Glomerular endothelial cell (primary cell): ENCODE data around the gene GNG7. TPM values are rescaled to one million over a fixed set of nuclear protein-coding genes. Genes with fewer than 3 reads are reported as not detected.
"Not testable (repeated sequence)": the region's sequence is repeated elsewhere in the genome, so short reads cannot be mapped to it uniquely, and the experiment has no call there.

ENCODE experiments used
- DNase-seq: peaks from one replicate; pipeline ENCODE4 v3.0.0-alpha.2; 2011; ENCODE audit warnings: low read depth, low spot score; ENCODE audit errors: extremely low read depth
- total RNA-seq: library from RNA; depleted of rRNA; stranded (reverse); fragments of >200 nt; gene quantifications from 2 replicates; pipeline ENCODE4 v1.2.3, GENCODE V29; 2015

GNG7 gene
- total RNA-seq, 1 donor from 2014 or later: 1.3 TPM

DNA sequence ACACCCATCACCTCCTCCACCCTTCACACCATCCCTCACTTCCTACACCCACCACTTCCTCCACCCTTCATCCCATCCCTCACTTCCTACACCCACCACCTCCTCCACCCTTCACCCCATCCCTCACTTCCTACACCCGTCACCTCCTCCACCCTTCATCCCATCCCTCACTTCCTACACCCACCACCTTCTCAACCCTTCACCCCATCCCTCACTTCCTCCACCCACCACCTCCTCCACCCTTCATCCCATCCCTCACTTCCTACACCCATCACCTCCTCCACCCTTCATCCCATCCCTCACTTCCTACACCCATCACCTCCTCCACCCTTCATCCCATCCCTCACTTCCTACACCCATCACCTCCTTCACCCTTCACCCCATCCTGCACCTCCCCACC is 11.6 kb upstream of the GNG7 start:
- not testable (repeated sequence) for DNase-seq

DNA sequence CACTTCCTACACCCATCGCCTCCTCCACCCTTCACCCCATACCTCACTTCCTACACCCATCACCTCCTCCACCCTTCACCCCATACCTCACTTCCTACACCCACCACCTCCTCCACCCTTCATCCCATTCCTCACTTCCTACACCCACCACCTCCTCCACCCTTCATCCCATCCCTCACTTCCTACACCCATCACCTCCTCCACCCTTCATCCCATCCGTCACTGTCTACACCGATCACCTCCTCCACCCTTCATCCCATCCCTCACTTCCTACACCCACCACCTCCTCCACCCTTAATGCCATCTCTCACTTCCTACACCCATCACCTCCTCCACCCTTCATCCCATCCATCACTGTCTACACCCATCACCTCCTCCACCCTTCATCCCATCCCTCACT is 10.7 kb upstream of the GNG7 start:
- DNase-seq: not testable (repeated sequence)

DNA sequence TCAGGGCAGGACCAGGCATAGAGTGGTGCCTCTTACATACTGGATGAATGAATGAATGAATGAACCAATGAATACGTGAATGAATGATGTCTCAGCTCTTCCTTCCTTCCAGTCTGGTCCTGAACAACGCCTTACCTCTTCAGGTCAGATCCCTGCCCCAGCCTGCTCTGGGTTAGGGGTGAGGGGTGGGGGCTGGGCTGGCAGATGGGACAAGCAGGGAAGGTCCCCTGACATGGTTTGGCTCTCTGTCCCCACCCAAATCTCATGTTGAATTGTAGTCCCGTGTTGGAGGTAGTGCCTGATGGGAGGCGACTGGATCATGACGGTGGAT is 9.3 kb upstream of the GNG7 start:
- no peak for DNase-seq

GRCh38 chr19:2711172-2711874 is 8.8 kb upstream of the GNG7 start:
- no peak for DNase-seq

DNA sequence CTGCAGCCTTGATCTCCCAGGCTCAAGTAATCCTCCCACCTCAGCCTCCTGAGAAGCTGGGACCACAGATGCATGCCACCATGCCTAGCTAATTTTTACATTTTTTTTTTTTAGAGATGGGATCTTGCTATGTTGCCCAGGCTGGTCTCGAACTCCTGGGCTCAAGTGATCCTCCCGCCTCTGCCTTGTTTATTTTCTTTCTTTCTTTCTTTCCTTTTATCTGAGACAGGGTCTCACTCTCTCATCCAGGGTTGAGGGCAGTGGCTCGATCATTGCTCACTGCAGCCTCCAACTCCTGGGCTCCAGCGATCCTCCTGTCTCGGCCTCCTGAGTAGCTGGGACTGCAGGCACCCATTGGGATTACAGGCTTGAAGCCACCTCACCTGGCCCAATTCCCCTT is 3.8 kb upstream of the GNG7 start:
- no peak for DNase-seq

DNA sequence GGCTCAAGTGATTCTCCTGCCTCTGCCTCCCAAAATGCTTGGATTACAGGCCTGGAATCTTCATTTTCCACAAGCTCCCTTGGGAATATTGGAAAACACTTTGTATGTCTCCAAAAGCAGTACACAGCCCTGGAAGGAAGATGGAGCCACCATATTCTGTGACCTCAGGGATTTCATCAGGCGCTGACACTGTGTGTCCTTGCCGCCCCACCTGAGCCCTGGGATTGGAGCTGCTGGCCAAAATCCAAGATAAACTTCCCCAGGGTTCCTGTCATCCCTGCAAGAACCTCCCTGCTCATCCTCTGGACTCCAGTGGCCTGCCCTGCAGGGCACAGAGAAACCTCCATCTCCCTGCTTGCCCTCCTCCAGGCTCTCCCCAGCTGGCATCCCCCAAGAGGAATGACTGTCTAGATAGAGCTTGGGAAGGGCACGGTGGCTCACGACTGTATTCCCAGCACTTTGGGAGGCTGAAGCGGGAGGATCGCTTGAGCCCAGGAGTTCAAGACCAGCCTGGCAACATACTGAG is 1.3 kb upstream of the GNG7 start:
- no peak for DNase-seq

GRCh38 chr19:2703077-2703437 is 563 bp upstream of the GNG7 start:
- DNase-seq: no peak

DNA sequence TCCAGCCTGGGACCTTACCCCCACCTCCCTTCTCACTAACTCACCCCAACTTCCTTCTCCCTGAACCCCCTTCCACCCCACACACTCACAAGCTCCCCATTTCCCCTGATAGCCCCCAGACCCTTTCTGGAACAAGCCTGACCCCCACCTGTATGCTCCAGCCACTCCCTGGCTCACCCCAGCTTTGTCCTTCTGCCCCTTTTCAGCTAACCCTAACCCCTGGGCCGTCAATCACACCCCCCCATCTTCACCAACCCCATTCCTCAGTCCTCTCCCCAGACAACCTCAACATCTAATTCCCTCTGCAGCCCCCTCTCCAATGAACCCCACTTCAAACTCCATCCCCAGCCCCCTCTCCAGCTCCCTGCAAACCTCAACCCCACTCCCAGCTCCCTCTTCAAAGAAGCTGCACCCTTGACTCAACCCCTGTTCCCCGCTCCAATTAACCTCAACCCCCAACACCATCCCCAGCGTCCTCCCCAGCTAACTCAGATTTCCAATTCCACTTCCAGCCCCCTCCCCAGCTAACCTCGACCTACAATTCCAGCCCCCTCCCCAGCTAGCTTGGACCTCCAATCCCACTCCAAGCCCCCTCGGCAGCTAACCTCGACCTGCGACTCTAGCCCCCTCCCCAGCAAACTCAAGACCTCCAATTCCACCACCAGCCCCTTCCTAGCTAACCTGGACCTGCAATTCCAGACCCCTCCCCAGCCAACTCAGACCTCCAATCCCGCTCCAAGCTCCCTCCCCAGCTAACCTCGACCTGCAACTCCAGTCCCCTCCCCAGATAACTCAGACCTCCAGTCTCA is 929 bp downstream of the GNG7 start:
- no peak for DNase-seq

GRCh38 chr19:2700660-2701360 is 1.7 kb downstream of the GNG7 start:
- no peak for DNase-seq

- no peak for DNase-seq
Observed at GRCh38 chr19:2699413-2700140, 2.9 kb downstream of the GNG7 start.

DNA sequence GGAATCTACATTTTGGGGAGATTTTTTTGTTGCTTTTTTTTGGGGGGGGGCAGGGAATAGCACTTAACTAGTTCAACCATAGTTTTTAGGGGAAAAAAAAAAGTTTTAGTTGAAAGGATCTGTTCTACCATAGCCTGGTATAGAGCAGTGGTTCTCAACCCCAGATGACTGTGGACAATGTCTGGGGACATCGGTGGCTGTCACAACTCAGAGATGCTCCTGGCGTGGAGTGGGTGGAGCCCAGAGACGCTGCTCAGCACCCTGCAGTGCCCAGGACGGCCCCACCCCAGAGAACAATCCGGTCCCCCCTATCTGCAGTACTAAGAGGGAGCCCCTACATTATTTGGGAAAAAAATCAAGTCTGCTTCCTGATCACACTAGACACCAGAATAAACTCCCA is 8.3 kb downstream of the GNG7 start:
- no peak for DNase-seq

DNA sequence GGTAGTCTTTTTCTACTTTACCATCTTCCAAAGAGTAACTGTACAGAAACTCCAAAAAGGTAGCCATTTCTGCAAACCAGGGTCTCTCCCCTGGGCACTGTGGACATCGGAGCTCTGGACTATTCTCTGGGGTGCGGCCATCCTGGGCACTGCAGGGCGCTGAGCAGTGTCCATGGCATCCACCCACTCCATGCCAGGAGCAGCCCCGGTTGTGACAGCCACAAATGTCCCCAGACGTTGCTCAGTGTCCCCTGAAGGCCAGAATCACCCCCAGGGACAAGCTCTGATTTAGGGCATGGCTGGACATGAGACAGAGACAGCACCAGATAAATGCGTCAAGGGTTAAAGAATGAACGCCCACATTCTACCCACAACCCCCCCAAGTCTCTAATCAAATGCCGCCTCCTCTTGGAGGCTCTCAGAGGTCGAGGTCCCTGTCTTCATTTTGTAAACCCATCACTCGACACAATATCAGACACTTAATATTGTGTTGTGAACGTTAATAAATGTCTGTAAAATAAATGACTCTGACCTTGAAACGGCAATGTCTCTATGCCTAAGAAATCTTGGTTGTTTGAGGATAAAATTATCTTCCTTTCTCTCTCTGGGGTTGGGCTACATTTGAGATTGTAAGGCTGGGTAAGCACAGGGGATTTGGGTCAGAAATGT is 8.9 kb downstream of the GNG7 start:
- no peak for DNase-seq

- no peak for DNase-seq
Observed at GRCh38 chr19:2691951-2692350, 10.5 kb downstream of the GNG7 start.

- no peak for DNase-seq
Observed at GRCh38 chr19:2690856-2691255, 11.6 kb downstream of the GNG7 start.

- no peak for DNase-seq
Observed at GRCh38 chr19:2686360-2686759, 16.1 kb downstream of the GNG7 start.

DNA sequence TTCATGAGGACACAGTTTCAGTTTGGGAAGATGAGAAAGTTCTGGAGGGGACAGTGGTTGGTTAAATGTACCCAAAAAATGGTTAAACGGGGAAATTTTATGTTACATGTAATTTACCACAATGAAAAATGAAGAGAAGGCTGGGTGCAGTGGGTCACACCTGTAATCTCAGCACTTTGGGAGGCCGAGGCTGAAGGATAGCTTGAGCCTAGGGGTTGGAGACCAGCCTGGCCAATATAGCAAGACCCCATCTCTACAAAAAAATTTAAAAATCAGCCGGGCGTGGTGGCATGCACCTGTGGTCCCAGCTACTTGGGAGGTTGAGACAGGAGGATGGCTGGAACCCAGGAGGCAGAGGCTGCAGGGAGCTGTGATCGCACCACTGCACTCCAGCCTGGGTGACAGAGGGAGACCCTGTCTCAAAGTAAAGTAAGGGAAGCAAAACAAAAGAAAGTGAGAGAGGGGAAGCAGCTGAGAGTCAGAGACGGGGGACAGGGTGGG is 17.2 kb downstream of the GNG7 start:
- DNase-seq: no peak

GRCh38 chr19:2683430-2684003 is 19.0 kb downstream of the GNG7 start:
- no peak for DNase-seq

DNA sequence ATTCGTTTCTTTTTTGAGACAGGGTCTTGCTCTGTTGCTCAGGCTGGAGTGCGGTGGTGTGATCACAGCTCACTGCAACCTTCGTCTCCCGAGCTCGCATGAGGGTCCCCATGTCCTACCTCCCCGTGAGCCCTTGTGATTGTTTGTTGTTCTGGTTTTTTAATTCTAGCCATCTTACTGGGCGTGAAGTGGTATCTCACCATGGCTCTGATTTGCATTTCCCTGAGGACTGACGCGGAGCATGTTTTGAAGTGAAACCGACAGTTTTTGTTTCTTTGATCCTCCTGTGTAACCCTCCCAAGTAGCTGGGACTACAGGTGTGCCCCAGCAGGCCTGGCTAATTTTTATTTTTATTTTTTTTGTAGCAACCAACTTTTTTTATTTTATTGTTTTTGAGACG is 21.7 kb downstream of the GNG7 start:
- DNase-seq: no peak

DNA sequence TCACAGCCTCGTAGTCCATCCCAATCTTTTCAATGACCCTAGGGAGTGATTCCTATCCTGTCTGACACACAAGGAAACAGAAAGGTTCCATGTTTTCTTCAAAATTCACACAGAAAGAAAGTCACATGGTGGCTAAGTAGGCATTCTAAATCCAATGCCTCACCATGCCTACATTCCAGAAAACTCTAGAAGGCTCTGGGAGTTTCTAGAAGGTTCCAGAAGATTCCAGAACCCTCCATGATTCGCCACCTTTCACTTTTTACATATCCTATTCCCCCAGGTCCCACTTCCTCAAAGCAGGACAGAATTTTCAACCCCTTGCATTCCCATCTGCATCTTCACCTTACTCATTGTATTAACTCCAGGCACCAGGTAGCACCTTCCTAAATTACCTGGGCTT is 23.1 kb downstream of the GNG7 start:
- no peak for DNase-seq

GRCh38 chr19:2678948-2679347 is 23.5 kb downstream of the GNG7 start:
- not testable (repeated sequence) for DNase-seq
